OCI-LY1 (cell line): ENCODE measurements around the gene SERHL2.

Experiments
- H2AFZ ChIP-seq: fragments of 200-600 bp; sonication (generic), shearing (Covaris generic); 2 replicates; pipeline ENCODE4 v1.6.0; 2014; ENCODE audit warnings: antibody characterized with exemption, mild to moderate bottlenecking, low read length
- H3F3A ChIP-seq: fragments of 200-600 bp; sonication (generic), shearing (Covaris generic); 2 replicates; pipeline ENCODE4 v1.6.0; 2014; ENCODE audit warnings: mild to moderate bottlenecking, antibody characterized with exemption, low read length, moderate library complexity; ENCODE audit not compliant: insufficient read depth
- H3K27ac ChIP-seq: fragments of 200-600 bp; sonication (generic); 2 replicates; pipeline ENCODE4 v1.5.1; 2014; ENCODE audit warnings: low read length, mixed run types, mild to moderate bottlenecking, low read depth; ENCODE audit not compliant: poor library complexity, severe bottlenecking
- H3K27me3 ChIP-seq: fragments of 200-600 bp; sonication (generic); 2 replicates; pipeline ENCODE4 v1.6.0; 2014; ENCODE audit warnings: antibody characterized with exemption, mild to moderate bottlenecking, low read length, moderate library complexity; ENCODE audit not compliant: insufficient read depth
- H3K36me3 ChIP-seq: fragments of 200-600 bp; sonication (generic); 2 replicates; pipeline ENCODE4 v1.6.1; 2014; ENCODE audit warnings: mild to moderate bottlenecking, antibody characterized with exemption, low read length, moderate library complexity, mixed read lengths; ENCODE audit not compliant: insufficient read depth
- H3K4me1 ChIP-seq: fragments of 200-600 bp; sonication (generic); 2 replicates; pipeline ENCODE4 v1.5.1; 2014; ENCODE audit warnings: mild to moderate bottlenecking, low read length, moderate library complexity; ENCODE audit not compliant: insufficient read depth, severe bottlenecking
- H3K4me2 ChIP-seq: fragments of 200-600 bp; sonication (generic), shearing (Covaris generic); 2 replicates; pipeline ENCODE4 v1.6.1; 2014; ENCODE audit warnings: low read length
- H3K4me3 ChIP-seq: fragments of 200-600 bp; sonication (generic); 2 replicates; pipeline ENCODE4 v1.5.1; 2014; ENCODE audit warnings: low read length, low read depth, mild to moderate bottlenecking, mixed read lengths; ENCODE audit not compliant: poor library complexity, severe bottlenecking
- H3K79me2 ChIP-seq: fragments of 200-600 bp; shearing (Covaris generic); 2 replicates; pipeline ENCODE4 v1.6.1; 2016; ENCODE audit warnings: mixed run types, low read length, mixed read lengths; ENCODE audit not compliant: insufficient read depth
- H3K9ac ChIP-seq: fragments of 200-600 bp; sonication (generic), shearing (Covaris generic); 2 replicates; pipeline ENCODE4 v1.6.1; 2014; ENCODE audit warnings: mild to moderate bottlenecking, low read length, mixed read lengths
- H3K9me2 ChIP-seq: fragments of 200-600 bp; sonication (generic), shearing (Covaris generic); 2 replicates; pipeline ENCODE4 v1.6.1; 2014; ENCODE audit warnings: low read depth, mild to moderate bottlenecking, low read length, mixed read lengths
- H3K9me3 ChIP-seq: fragments of 200-600 bp; shearing (Covaris generic); 2 replicates; pipeline ENCODE4 v1.6.1; 2014; ENCODE audit warnings: low read length, mixed read lengths
- H4K20me1 ChIP-seq: fragments of 200-600 bp; sonication (generic), shearing (Covaris generic); 2 replicates; pipeline ENCODE4 v1.6.0; 2016; ENCODE audit warnings: mild to moderate bottlenecking, low read length; ENCODE audit not compliant: insufficient read depth
- EZH2 ChIP-seq: fragments of 200-600 bp; sonication (generic), shearing (Covaris generic); IDR thresholded peaks from 2 replicates; pipeline ENCODE4 v1.8.0; 2017; ENCODE audit warnings: borderline replicate concordance, mixed run types, mild to moderate bottlenecking, antibody characterized with exemption, low read length, moderate library complexity, mixed read lengths
- TF ChIP-seq, protein P1 (sequence below): fragments of 200-600 bp; sonication (generic), shearing (Covaris generic); IDR thresholded peaks from 2 replicates; pipeline ENCODE4 v1.5.1; 2017; ENCODE audit warnings: mild to moderate bottlenecking, antibody characterized with exemption, low read length, moderate library complexity, mixed read lengths

SERHL2 gene

DNA sequence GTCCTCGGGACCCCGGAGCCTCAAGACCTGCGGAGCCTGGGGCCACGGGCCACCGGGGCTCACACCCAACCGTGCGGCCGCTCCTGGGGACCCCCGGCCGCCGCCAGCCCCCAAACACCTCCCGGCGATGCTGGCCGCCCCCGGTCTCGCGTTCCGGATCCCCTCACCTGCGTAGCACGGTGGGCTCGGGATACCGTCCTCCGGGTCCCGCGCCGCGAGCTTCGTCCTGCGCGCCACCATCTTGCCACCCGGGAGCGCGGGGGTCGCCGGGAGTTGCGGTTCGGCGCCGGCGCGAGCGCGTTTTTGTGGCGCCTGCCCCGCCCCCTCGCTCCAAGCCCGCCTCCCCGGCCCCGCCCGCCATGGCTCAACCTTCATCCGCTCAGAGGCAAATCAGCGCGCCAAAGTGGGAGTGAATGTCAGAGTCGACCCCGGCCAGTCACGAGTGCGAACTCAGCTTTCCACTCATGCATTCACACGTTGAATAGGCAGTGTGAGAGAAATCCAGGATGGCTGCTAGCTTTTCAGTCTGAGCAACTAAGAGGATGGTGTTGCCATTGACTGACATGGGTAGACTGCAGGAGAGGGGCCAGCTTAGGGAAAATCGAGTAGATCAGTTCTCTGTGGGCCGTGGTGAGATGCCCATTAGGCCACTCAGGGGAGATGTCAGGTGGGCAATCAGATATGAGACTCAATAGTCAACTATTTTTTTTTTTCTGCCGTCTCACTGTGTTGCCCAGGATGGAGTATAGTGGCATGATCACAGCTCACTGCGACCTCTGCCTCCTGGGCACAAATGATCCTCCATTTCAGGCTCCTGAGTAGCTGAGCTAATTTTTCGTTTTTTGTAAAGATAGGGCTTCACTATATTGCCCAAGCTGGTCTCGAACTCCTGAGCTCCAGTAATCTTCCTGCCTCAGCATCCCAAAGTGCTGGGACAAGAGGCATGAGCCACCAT lies 28.3 kb downstream of the SERHL2 start:
- peaks cover 15% of the 10 kb centered on the region for H3K4me1 ChIP-seq
- H2AFZ ChIP-seq: no peak overlapping the region
- no peaks in the 10 kb centered on the region for H3K9me3 ChIP-seq
- H4K20me1 ChIP-seq: no peaks in the 10 kb centered on the region
- H3K4me2 ChIP-seq: peak overlapping the region; percentile 68
- no peaks in the 10 kb centered on the region for H3K9me2 ChIP-seq
- no peaks in the 10 kb centered on the region for H3F3A ChIP-seq
- TF ChIP-seq, protein P1, sequence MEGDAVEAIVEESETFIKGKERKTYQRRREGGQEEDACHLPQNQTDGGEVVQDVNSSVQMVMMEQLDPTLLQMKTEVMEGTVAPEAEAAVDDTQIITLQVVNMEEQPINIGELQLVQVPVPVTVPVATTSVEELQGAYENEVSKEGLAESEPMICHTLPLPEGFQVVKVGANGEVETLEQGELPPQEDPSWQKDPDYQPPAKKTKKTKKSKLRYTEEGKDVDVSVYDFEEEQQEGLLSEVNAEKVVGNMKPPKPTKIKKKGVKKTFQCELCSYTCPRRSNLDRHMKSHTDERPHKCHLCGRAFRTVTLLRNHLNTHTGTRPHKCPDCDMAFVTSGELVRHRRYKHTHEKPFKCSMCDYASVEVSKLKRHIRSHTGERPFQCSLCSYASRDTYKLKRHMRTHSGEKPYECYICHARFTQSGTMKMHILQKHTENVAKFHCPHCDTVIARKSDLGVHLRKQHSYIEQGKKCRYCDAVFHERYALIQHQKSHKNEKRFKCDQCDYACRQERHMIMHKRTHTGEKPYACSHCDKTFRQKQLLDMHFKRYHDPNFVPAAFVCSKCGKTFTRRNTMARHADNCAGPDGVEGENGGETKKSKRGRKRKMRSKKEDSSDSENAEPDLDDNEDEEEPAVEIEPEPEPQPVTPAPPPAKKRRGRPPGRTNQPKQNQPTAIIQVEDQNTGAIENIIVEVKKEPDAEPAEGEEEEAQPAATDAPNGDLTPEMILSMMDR: no peak
- no peak for TF ChIP-seq EZH2
- peak overlapping the region; percentile 82 for H3K4me3 ChIP-seq
- no peaks in the 10 kb centered on the region for H3K27me3 ChIP-seq
- H3K27ac ChIP-seq: peak overlapping the region; percentile 68
- no peaks in the 10 kb centered on the region; the same call in 1 of the 2 replicates for H3K79me2 ChIP-seq
- peaks cover 71% of the 10 kb centered on the region for H3K36me3 ChIP-seq
- H3K9ac ChIP-seq: peak overlapping the region; percentile 93

DNA sequence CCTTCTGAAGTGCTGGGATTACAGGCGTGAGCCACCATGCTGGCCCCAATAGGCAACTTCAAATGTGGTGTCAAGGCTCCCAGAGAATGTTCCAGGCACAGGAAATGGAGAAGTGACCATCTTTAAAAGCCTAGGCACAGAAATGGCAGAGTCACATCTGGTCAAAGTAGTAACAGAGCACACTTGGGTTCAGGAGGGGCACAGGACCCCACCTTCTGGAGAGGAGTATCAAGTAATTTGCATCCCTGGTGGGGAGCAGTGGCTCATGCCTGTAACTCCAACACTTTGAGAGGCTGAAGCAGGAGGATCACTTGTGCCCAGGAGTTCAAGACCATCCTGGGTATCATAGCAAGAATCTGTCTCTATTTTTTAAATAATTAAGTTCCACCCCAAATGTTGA lies 29.2 kb downstream of the SERHL2 start:
- Histone ChIP-seq H3K27ac (peak overlapping the region; percentile 68), H3K4me1 (peaks cover 15% of the 10 kb centered on the region), H3K36me3 (peaks cover 71% of the 10 kb centered on the region), H4K20me1 (no peaks in the 10 kb centered on the region), H3K4me3 (no peak overlapping the region), H3K4me2 (no peak overlapping the region), H2AFZ (no peak overlapping the region), H3K9ac (no peak overlapping the region), H3K9me2 (no peaks in the 10 kb centered on the region), H3K9me3 (no peaks in the 10 kb centered on the region), H3K79me2 (no peaks in the 10 kb centered on the region; the same call in 1 of the 2 replicates), H3F3A (no peaks in the 10 kb centered on the region), H3K27me3 (no peaks in the 10 kb centered on the region)
- TF ChIP-seq EZH2: no peak
- TF ChIP-seq, protein P1: no peak

DNA sequence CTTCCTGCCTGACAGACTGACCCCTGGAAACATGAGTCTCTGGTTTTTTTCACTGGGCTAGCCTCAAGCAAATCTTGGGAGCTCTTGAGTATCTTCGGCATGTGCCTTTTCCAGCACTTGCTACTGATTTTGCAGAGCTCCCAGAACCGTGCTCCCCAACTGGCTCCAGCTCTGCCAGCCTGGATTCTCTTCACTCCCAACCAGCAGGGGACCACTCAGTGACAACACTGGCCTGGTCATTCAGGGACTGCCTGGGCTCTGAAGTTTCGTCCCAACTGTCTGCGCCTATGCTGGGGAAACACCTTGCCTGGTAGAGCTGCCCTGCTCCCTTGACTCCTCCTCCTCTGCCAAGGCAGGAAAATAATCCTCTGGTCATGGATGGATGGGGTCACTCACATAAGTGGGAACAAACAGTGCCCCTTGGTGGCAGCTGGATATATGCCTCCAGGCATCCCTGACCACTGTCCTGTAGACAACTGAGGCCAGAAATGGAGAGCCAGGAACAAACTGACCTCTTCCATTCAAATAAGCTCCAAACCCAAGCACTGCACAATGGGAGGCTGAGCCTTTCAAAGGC lies 30.7 kb downstream of the SERHL2 start:
- Histone ChIP-seq H3K9me2 (no peaks in the 10 kb centered on the region), H3K9ac (no peak overlapping the region), H3K9me3 (no peaks in the 10 kb centered on the region), H3K36me3 (peaks cover 68% of the 10 kb centered on the region), H3F3A (no peaks in the 10 kb centered on the region), H3K4me2 (no peak overlapping the region), H3K4me1 (peaks cover 15% of the 10 kb centered on the region), H3K27ac (no peak overlapping the region), H3K27me3 (no peaks in the 10 kb centered on the region), H3K79me2 (no peaks in the 10 kb centered on the region; the same call in 1 of the 2 replicates), H3K4me3 (no peak overlapping the region), H2AFZ (no peak overlapping the region), H4K20me1 (no peaks in the 10 kb centered on the region)
- no peak for TF ChIP-seq EZH2
- TF ChIP-seq, protein P1: no peak
